Measurements from ENCODE around the gene TECPR1.

The TECPR1 gene

GRCh38 chr7:98251601-98252424 lies at the start of gene TECPR1:
TSS of gene TECPR1 (minus strand) at chr7:98252232. CDS start at chr7:98246146, 6,086 bp downstream.
- DNase-seq (ENCODE audit: low spot score) = peak; percentile 94

DNA sequence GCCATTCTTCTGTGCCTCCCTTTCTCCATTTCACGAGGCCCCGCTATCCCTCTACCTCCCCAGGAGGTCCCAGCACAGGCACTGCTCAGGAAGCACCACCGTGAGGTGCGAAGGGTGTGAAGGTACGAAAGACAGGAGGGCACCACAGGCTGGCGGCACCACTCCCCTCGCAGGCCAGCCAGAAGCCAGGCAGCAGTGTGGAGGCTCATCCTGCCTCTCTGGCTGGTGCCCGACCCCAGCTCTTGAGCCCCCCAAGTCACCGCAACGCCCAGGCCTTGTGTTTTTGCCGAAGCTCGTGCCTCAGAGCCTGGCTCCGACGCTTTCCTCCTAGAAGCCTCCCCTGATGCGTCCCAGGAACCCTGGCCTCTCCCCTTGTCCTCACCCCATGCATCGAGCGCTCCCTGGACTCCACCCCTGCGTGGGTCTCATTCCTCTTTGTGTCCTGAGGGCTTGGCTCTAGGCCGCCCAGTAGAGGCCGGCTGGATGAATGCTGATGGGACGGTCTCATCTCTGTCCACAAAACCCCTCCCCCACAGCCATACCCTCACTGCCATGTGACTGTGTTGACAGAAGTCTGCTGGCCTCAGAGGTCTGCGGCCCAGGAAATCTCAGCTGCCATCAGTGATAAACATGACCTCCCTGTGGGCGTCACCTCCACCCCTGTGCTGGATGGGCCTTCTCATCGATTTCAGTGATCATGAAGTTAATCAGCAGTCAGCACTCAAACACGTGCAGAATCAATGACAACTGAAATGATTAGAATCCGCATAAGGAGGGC lies 48.8 kb upstream of the TECPR1 start:
- no peak for DNase-seq (ENCODE audit: low spot score)

DNA sequence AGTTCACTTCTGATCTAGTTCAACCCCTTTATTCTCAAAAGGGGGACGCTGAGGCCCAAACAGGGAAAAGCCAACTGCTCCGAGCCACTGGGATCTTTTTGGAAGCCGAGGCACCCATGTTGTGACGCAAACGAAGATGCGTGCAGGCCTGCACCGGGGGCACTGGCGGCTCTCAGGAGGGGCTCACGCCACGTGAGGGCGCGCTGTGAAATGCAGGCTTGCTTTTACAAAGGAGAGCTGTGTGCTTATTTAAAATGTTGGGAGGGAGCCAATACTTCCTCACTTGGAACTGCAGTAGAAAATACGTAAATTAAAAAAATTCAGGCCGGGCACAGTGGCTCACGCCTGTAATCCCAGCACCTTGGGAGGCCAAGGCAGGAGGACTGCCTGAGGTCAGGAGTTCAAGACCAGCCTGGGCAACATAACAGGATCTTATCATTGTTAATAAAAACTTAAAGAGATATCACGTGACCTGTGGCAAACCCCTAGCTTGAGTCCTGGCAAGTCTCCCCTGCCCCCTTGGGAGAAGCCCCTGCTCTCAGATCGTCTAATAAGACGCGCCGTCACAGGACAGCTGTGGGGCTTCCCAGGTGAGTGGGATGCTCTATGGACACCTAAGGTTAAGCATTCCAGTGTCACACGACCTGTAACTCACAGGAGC lies 45.7 kb upstream of the TECPR1 start:
- no peak for DNase-seq (ENCODE audit: low spot score)

DNA sequence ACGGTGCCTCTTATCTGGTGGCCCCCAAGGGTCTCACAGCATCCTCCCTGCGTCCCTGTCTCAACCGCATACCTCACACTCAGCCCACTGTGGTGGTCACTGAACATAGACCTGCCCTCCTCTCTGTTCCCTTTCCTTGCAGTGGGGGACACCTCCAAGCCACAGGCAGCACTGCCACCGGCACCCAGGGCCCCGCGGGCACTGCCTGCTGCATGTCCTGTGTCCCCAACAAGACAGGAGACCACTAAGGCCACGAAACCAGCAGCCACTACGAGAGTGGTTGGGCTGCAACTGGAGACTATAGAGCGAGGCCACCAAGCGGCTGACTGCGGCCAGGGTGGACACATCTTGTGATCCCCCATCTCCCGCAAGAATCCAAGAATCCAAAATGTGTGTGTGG lies 44.8 kb upstream of the TECPR1 start:
- DNase-seq (ENCODE audit: low spot score) = no peak

GRCh38 chr7:98295467-98296192 lies 43.6 kb upstream of the TECPR1 start:
- DNase-seq (ENCODE audit: low spot score) = no peak

DNA sequence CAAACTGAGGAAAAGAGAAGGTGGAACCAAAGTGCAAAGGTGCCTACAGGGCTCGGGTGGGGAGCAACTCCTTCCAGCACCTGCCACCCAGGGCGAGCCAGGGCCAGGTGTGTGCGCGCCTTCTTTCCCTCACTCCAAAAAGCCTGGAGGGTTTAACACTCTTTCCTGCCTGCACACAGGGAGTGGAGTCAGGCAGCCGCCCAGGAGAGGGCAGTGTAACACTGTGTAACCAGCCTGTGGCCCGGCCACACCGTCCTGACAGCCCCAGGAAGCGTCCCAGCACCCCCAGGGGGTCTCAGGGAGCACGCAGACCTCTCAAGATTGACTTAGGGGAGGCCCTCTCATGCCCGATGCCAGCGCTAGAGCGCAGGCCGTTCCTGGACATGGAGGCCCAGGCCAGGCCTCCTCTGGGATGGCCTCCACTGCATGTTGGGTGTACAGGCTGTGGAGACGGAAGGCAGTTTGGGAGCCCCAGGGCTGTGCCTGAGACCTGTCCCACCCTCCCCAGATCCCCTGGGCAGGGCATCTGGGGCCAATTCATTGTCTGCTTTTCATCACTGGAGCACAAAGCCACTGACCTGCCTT lies 42.9 kb upstream of the TECPR1 start:
- no peak for DNase-seq (ENCODE audit: low spot score)

DNA sequence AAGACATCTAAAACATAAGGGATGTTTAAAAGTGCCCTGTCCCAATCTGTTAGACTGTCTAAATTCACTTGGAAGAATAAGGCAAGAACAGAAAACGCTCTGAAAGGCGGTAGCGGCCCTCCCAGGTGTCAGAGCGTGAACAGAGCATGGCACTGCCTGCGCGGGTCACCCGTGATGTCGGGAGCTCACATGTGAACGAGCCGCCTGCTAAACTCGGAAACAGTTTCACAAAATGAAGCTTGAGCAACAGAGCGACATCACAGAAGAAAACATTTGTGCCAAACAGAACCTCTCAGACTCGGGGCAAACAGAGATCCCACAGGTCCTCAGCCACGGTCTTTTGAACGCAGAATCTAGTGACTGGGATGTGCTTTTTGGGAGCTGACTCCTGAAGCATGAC lies 42.3 kb upstream of the TECPR1 start:
- no peak for DNase-seq (ENCODE audit: low spot score)

DNA sequence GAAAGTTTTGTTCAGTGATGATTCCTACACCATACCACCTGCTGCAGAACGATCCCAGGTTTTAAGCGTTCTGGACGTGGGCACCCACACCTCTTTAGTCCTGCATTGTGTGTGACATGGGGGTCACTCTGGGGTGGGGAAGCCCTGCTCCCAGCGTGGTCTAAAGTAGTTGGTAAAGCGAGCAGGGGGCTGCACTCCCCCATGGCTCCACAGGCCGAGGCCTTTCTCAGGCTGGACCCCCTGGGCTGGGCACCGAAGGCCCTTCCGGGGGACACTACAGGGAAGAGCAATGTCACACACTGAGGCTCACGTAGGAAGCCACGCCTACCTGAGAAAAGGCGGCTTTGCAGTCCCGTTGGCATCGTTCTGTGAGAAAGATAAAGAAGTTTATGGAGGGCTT lies 41.7 kb upstream of the TECPR1 start:
- DNase-seq (ENCODE audit: low spot score) = no peak

GRCh38 chr7:98293265-98293664 lies 41.2 kb upstream of the TECPR1 start:
- DNase-seq (ENCODE audit: low spot score) = no peak

GRCh38 chr7:98291717-98292116 lies 39.7 kb upstream of the TECPR1 start:
- DNase-seq (ENCODE audit: low spot score) = no peak

DNA sequence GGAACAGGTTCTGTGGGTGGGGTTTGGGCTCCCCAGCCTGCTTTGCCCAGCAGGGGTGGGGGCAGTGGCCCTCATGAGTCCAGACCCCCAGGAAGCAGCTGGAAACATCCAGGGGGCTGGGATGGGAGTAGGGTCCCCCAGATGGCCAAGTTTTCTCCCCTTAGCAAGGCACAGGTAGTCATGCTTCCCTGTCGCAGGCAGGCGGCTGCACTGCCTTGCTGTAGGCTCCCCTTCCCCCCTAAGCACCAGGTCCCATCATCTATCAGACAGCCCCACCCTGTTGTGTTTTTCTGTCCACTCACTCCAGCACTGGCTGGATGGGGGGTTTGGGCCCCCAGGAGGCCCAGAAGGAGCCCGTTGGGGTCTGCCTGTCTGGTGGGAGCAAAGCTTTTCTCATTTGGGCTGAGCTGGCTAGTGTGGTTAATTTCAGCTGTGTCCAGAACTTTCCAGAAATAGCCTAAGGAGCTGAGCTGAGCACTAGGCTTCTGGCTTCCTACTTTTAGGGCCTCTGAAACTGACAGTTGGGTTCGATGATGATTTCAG lies 37.4 kb upstream of the TECPR1 start:
- DNase-seq (ENCODE audit: low spot score) = no peak

GRCh38 chr7:98288064-98288823 lies 36.2 kb upstream of the TECPR1 start:
- DNase-seq (ENCODE audit: low spot score) = no peak

DNA sequence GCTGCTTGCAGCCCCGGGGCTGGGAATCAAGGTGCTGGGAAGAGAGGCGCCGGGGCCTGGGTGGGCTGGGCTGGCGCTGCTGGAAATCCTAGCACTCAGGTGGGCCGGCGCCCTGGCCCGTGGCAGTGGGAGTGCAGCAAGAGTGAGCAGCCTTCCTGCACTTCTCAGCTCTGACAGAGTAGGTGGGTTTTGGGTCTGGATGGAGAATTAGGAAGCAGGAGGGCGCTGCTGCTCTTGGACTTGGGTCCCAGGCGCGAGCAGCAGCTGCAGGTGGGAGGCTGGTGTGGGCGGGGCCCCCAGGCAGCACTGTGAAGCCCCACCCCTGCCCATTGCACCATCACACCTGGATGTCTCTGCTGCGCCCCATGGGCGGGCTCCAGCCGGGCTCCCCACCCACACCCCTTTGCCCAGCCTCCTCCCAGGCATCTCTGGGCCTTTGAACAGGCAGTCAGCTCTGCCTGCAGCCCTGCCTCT lies 35.5 kb upstream of the TECPR1 start:
- DNase-seq (ENCODE audit: low spot score) = no peak

DNA sequence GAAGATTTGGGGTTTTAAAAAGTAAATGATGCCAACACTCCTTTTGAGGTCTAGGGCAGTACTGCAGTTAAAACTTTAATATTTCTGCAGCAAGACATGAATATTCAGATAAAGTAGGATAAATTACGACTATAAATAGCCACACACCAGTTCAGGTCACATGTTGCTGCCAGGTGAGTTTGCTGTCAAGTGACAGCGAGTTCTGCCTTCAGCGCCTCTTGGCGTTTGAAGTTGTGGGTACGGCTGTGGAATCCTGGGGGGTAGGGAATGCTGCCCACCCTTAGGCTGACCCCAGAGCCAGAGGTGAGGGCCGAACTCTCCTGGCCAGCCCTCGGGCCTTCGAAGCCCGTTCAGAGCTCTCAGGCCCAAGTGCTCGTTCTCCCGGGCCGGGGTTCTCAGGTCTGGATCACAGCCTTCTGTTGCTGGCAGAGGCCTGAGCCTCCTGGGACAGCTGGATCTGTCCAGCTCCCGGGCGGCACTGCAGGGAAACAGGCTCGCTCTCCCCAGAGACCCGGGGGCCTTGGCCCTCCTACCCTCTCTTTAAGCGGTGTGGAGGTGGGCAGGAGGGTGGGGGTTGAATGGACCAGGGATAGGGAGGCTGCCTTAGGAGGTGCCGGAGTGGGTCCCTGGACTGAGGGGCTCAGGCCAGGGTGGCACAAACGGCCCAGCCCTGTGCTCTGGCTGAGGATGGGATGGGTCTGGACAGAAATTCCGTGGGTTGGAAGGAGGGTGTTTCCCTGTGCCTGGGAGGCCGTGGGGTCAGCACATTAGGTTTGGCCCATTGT lies 34.9 kb upstream of the TECPR1 start:
- DNase-seq (ENCODE audit: low spot score) = peak; percentile 77

- DNase-seq (ENCODE audit: low spot score) = no peak
Observed at GRCh38 chr7:98286093-98286539, 34.1 kb upstream of the TECPR1 start.

DNA sequence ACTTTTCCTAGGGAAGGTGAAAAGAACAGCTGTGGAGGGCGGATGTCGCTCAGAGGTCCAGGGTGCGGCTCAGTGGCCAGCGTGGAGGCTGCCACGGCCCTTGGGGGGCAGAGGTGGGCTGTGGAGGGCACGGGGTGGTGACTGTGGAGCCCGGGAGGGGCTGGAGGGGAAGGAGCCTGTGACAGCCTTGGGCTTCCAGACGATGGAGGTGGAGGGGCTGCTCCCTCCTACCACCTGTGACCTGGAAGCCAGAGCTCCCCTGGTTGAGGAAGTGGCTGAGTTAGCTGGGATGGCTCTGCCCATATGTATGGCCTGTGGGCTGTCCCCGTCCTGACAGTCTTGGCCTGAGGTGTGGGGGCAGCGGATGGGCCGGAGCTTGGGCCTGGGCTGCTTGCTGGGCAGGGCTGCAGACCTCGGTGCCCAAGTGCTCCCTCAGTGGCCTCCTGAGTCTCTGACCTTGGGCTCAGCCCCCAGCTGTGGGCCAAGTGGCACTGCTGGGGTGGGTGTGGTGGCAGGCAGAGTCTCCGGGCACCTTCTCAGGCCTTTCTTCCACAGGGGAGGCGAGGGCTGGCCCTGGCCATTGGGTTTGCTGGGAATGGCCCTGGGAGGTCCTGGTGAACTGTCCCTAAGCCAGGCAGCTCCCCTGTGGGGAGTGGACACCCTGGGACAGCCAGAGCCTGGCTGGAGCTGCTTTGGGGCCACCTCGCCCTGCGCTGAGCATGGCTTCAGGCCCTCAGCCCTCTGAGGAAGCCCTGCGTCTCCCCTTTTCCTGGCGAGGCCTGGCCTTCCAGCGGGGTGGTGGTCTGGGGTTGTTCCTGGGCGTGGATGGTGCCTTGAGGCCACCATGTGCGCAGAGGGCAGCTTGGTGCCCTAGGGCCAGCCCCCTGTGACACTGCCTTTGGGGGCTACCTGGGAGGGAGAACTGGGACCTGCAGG lies 33.4 kb upstream of the TECPR1 start:
- DNase-seq (ENCODE audit: low spot score) = no peak

GRCh38 chr7:98284335-98285036 lies 32.5 kb upstream of the TECPR1 start:
- DNase-seq (ENCODE audit: low spot score) = peak; percentile 45

DNA sequence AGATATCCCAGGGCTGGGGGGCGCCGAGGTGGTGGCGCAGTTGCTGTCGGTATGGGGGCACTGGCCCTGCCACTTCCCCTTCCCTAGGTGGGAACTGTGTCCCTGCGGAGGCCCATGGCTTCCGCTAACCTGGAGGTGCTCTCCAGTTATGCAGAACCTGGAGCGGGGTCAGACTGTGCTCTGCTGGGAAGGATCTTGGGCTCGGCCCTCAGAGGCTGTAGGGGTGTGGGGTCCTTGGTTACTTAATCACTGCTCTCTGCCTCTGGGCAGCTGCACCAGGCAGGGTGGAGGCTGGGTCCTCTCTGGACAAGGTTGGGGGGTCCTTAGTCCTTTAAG lies 31.8 kb upstream of the TECPR1 start:
- no peak for DNase-seq (ENCODE audit: low spot score)
